ENCODE measurements around the gene KRTAP5-3. TPM values are rescaled to one million over a fixed set of nuclear protein-coding genes. Genes with fewer than 3 reads are reported as not detected.

Gene KRTAP5-3
- total and polyA plus RNA-seq, 2 donors (not counting 3 experiments of a cell fraction or from before 2014, with no cell fraction given) = not detected

DNA sequence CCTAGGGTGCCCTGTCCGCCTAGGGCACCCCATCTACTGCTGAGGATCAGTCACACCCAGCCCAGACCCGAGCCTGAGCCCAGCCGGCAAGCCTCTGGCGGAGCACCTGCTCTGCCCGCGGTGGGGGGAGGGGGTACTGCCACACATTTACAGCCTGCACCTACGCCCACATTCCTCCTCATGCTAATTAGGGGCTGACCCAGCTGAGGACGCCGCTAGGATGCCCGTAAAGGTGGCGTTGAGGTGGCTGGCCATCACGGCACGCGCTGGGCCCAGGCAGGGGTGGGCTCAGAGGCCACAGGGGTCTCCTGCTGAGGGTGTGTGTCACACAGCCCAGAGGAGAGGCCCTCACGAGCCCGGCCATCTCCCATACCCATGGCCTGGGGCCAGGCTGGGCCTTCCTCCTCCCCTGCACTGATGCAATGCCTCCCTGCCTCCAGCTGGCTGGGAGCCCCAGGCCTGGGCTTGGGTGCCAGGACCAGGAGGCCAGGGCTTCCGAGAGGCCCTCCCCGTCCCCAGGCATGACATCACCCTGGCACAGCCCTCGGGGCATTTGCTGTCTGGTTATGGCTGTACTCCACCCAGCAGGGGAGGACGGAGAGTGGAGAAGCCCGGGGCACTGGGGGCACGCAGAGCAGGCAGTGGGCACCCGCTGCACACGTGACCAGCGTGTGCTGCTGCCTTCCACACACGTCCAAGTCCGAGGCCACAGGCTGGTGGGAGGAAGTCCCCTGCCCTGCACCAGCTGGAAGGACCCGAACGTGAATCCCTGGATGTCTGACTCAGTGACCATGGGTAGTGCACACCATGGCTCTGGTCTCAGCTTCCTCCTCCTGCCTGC, 48.9 kb downstream of the KRTAP5-3 start:
- FAIRE-seq = no peak
- Histone ChIP-seq H3K4me3 (replicated peaks in 1 of 3; ENCODE audit: insufficient read depth in 1 of 3, low read depth in 1 of 3, low read length in 3 of 3) (no peak overlapping the region), H3K9me3 (replicated peaks; ENCODE audit: control insufficient read depth, insufficient read depth, low read length) (no peaks in the 10 kb centered on the region), H3K27me3 (ENCODE audit: control insufficient read depth in 2 of 2, insufficient read depth in 2 of 2, low read length in 2 of 2) (no peaks in the 10 kb centered on the region), H4K20me1 (replicated peaks; ENCODE audit: control insufficient read depth, extremely low read depth, insufficient read depth, low read length) (no peaks in the 10 kb centered on the region), H3K4me1 (ENCODE audit: control insufficient read depth, extremely low read depth, insufficient read depth, low read length) (no peaks in the 10 kb centered on the region), H3K27ac (ENCODE audit: insufficient read depth, low read depth, low read length) (no peak overlapping the region), H3K9ac (replicated peaks; ENCODE audit: extremely low read depth, insufficient read depth, low read length) (no peak overlapping the region), H3K79me2 (ENCODE audit: control insufficient read depth, insufficient read depth, low read length) (no peaks in the 10 kb centered on the region), H3K9me1 (replicated peaks; ENCODE audit: control insufficient read depth, extremely low read depth, insufficient read depth, low read length) (no peaks in the 10 kb centered on the region), H2AFZ (ENCODE audit: low read depth, low read length) (no peak overlapping the region), H3K4me2 (ENCODE audit: insufficient read depth, low read length) (no peak overlapping the region), H3K36me3 (ENCODE audit: control insufficient read depth in 2 of 2, extremely low read depth in 1 of 2, insufficient read depth in 2 of 2, low read length in 2 of 2) (peaks cover 0 to 3% of the 10 kb centered on the region in 2 experiments)
- dilution Hi-C loops (cut with MboI; ENCODE audit: extremely low pct_ligation_motif_present, low sequenced_read_pairs) = no loop called here
- ChIA-PET CTCF (interaction anchor here (0.8 to 3.9 kb wide), 9 partner anchors 10 to 93 kb away, joined by 3 to 32 read pairs (median 10); no protein-coding TSS in a partner anchor), POLR2A (no interaction called here)
- no peak for DNase-seq (ENCODE audit: low read depth, low spot score)
- TF ChIP-seq POLR2AphosphoS5 (IDR thresholded peaks at IDR 0.05; ENCODE audit: insufficient read depth, low read depth, low read length) = no peak
- TF ChIP-seq GATA2 (IDR thresholded peaks at IDR 0.05; ENCODE audit: insufficient read depth, insufficient read length, low read depth, low read length) = no peak
- TF ChIP-seq, protein P1, sequence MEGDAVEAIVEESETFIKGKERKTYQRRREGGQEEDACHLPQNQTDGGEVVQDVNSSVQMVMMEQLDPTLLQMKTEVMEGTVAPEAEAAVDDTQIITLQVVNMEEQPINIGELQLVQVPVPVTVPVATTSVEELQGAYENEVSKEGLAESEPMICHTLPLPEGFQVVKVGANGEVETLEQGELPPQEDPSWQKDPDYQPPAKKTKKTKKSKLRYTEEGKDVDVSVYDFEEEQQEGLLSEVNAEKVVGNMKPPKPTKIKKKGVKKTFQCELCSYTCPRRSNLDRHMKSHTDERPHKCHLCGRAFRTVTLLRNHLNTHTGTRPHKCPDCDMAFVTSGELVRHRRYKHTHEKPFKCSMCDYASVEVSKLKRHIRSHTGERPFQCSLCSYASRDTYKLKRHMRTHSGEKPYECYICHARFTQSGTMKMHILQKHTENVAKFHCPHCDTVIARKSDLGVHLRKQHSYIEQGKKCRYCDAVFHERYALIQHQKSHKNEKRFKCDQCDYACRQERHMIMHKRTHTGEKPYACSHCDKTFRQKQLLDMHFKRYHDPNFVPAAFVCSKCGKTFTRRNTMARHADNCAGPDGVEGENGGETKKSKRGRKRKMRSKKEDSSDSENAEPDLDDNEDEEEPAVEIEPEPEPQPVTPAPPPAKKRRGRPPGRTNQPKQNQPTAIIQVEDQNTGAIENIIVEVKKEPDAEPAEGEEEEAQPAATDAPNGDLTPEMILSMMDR (IDR thresholded peaks at IDR 0.05; ENCODE audit: extremely low read depth in 1 of 2, insufficient read depth in 1 of 2, low read depth in 1 of 2, low read length in 2 of 2) = no peak
- TF ChIP-seq JUN (IDR thresholded peaks at IDR 0.05; ENCODE audit: borderline replicate concordance, insufficient read depth, insufficient read length, low read depth) = no peak
- TF ChIP-seq POLR2A (IDR thresholded peaks at IDR 0.05; ENCODE audit: low read depth, low read length) = no peak
- TF ChIP-seq MAX (IDR thresholded peaks at IDR 0.05; ENCODE audit: insufficient read depth, insufficient read length) = no peak
- no peak for TF ChIP-seq FOS (IDR thresholded peaks at IDR 0.05; ENCODE audit: borderline replicate concordance, insufficient read depth, low read length)
- TF ChIP-seq EZH2 (IDR thresholded peaks at IDR 0.05; ENCODE audit: borderline replicate concordance, low read depth, low read length, severe bottlenecking) = no peak
- TF ChIP-seq MYC (IDR thresholded peaks at IDR 0.05; ENCODE audit: low read depth, low read length) = no peak
- BruUV-seq (replicated peaks) = no TSS peak
- intact Hi-C loops (cut with micrococcal nuclease) = no loop called here
